Stimulated activated CD4-positive, alpha-beta T cell treated with anti-CD3 and anti-CD28 coated beads, Interleukin-4, amount 100 ng/mL, for 1 hour (primary cell): ENCODE results near the gene HAT1.

ENCODE experiments used
- DNase-seq: peaks from one replicate; pipeline ENCODE4 v3.0.0-alpha.2; 2020

HAT1 gene

GRCh38 chr2:171921970-171922229, 361 bp upstream of the HAT1 start:
- DNase-seq: no peak

GRCh38 chr2:171923206-171923605, 945 bp downstream of the HAT1 start:
- no peak for DNase-seq

GRCh38 chr2:171924170-171924942, 2.1 kb downstream of the HAT1 start:
- DNase-seq: no peak

- no peak for DNase-seq
Measured at GRCh38 chr2:171930385-171930784, 8.1 kb downstream of the HAT1 start.

GRCh38 chr2:171939058-171939742, 16.9 kb downstream of the HAT1 start:
- DNase-seq: no peak

- no peak for DNase-seq
Measured at GRCh38 chr2:171939743-171940071, 17.4 kb downstream of the HAT1 start.

- no peak for DNase-seq
Measured at GRCh38 chr2:171941316-171941699, 19.0 kb downstream of the HAT1 start.

- no peak for DNase-seq
Measured at GRCh38 chr2:171943869-171944268, 21.6 kb downstream of the HAT1 start.

GRCh38 chr2:171952276-171952675, 30.0 kb downstream of the HAT1 start:
- no peak for DNase-seq

- DNase-seq: no peak
Measured at GRCh38 chr2:171952748-171953147, 30.5 kb downstream of the HAT1 start.

- DNase-seq: no peak
Measured at GRCh38 chr2:171956135-171956825, 34.0 kb downstream of the HAT1 start.

- no peak for DNase-seq
Measured at GRCh38 chr2:171957061-171957460, 34.8 kb downstream of the HAT1 start.

- DNase-seq: no peak
Measured at GRCh38 chr2:171958475-171958874, 36.2 kb downstream of the HAT1 start.

- DNase-seq: no peak
Measured at GRCh38 chr2:171959998-171960397, 37.7 kb downstream of the HAT1 start.

GRCh38 chr2:171960570-171960969, 38.3 kb downstream of the HAT1 start:
- DNase-seq: no peak

- no peak for DNase-seq
Measured at GRCh38 chr2:171963198-171963597, 40.9 kb downstream of the HAT1 start.

- no peak for DNase-seq
Measured at GRCh38 chr2:171964308-171964707, 42.0 kb downstream of the HAT1 start.

GRCh38 chr2:171965238-171965637, 43.0 kb downstream of the HAT1 start:
- DNase-seq: no peak

GRCh38 chr2:171965661-171966060, 43.4 kb downstream of the HAT1 start:
- no peak for DNase-seq

GRCh38 chr2:171966235-171966634, 44.0 kb downstream of the HAT1 start:
- no peak for DNase-seq

- no peak for DNase-seq
Measured at GRCh38 chr2:171966688-171967087, 44.4 kb downstream of the HAT1 start.

GRCh38 chr2:171968509-171968908, 46.2 kb downstream of the HAT1 start:
- no peak for DNase-seq

- DNase-seq: no peak
Measured at GRCh38 chr2:171972329-171972982, 50.2 kb downstream of the HAT1 start.

GRCh38 chr2:171979103-171979502, 56.8 kb downstream of the HAT1 start:
- DNase-seq: no peak
